Stimulated activated CD4-positive, alpha-beta T cell treated with anti-CD3 and anti-CD28 coated beads, Interleukin-4, amount 100 ng/mL, for 24 hours (primary cell): ENCODE measurements around the gene RHOB.

Source experiments
- DNase-seq: peaks from one replicate; pipeline ENCODE4 v3.0.0-alpha.2; 2020

RHOB gene

DNA sequence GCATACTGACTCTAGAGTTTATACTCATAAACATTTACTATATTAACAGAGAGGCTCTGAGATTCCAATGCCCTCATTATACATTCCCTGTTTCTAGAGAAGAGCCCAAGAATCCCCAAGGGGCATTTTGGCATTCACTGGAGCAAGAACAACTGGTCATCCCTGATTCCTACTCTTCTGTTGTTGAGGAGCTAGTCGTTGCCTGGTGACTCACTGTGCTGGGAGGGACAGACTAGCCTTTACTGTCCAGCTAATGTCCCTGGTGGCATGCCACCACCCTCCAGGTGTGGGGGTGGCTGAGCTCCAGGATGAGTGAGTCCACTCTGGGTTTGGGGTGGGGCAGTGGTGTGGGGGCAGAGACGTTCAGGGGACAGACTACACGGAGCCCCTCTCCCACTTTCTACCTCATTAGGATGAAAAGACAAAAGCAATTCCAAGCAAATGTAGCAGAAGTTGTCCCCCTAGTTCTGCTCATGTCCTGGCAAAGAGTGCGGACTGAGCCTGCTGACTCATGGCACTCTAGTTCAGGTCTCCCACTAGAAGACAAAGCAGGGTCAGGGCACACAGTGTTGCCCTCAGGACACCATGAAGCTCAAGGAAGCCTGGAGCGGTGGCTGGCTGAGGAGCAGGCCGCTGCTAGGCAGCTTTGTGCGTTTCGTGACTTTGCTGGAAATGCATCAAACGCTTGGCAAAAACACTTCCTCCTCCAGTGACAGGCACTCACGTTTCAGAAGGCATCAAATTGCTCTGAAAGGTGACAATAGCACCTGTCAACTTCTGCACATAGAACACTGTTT, 49.4 kb downstream of the RHOB start:
- DNase-seq: no peak

DNA sequence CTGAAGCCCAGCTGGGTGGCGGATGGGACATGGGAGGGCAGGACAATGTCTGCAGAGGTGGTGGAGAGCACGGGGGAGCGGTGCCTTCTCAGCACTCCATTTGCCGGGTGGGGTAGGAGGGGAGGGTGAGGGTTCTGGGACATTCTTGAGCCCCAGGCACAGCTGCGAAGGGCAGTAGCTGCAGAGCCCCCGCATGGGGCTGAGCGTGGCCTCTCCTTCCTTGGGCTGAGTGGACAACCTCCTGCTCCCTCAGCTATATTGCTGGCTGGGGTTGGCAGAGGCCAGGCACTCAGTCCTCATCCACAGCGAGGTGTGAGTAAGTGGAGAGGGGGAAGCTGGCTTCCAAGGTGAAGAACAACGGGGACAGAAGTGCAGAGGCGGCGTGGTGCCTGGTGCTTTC, 50.1 kb downstream of the RHOB start:
- no peak for DNase-seq
